HG03575 (cell line): ENCODE results near the gene DCAF5.
"Not testable (repeated sequence)": the region's sequence is repeated elsewhere in the genome, so short reads cannot be mapped to it uniquely, and the experiment has no call there.

Source experiments
- ATAC-seq: cut with Tn5 transposase; IDR thresholded peaks from one replicate; pipeline ENCODE4 v1.9.1; 2021; ENCODE audit not compliant: unreplicated experiment, insufficient number of reproducible peaks, low FRiP score; ENCODE audit errors: extremely low read depth

The DCAF5 gene

GRCh38 chr14:69034612-69035262 is 118.2 kb downstream of the DCAF5 start:
- ATAC-seq = no peak

- ATAC-seq = no peak
Observed at GRCh38 chr14:69027242-69027913, 125.5 kb downstream of the DCAF5 start.

GRCh38 chr14:69023035-69023434 is 129.9 kb downstream of the DCAF5 start:
- no peak for ATAC-seq

DNA sequence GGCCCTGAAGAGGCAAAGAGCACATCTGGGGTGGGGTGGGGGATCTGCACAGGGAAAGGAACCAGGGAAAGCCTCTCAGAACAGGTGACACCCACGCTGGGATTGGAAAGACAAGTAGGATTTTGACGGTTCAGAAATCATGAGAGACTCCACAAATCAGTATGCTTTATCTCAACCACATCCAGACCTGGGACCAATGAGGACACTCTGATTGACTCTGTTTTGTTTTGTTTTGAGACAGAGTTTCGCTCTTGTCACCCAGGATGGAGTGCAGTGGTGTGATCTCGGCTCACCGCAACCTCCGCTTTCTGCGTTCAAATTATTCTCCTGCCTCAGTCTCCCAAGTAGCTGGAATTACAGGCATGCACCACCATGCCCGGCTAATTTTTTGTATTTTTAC is 130.8 kb downstream of the DCAF5 start:
- not testable (repeated sequence) for ATAC-seq

DNA sequence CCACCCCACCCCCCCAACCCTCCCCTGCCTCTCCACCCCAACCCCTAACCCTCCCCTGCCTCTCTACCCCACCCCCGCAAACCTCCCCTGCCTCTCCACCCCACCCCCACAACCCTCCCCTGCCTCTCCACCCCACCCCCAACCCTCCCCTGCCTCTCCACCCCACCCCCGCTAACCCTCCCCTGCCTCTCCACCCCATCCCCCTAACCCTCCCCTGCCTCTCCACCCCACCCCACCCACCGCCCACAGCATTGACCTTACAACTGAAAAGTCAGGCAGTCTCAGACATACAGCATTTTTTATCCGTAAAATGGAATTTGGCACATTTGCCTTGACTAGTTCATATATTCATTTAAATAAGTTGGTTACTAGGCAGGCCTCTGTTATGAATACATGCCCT is 135.2 kb downstream of the DCAF5 start:
- no peak for ATAC-seq

GRCh38 chr14:69014829-69015259 is 138.1 kb downstream of the DCAF5 start:
- ATAC-seq = no peak

DNA sequence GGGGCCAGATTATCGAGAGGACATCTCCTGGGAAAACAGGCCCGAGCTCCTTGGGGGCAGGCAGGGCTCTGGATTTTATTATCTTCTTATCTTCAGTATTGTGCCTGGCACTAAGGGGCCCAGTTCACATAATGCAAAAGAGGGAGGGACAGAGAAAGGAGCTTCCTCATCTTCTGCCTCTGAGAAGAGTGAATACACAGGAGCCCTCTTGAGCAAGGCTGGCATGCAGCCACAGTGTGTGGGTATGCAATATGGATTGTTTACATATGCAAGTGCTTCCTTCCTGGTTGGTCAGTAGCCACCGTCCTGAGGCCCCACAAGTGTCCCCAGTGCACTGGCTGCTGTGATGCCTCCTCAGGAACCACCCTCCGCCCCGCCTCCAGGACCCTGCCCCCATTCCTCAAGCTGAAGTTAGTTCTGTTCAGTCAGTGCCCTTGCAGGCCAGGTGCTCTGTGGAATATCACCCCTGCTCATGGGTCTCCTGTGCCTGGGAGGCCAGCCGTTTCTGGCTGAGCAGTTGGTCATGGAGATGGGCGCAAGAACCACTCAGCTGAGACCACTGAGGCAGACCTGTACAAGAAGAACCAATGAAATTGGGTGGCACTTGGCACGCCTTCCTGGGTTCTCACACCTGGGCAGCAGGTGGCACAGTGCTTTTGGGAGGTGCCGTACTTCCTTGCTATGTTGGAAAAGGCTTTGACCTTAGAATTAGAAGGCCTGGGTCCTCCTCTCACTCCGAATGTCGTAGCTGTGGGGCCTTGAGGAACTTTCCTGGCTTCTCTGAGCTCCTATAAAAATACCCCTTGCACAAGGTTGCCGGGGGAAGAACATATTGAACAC is 138.8 kb downstream of the DCAF5 start:
- ATAC-seq = no peak

- no peak for ATAC-seq
Observed at GRCh38 chr14:69012256-69012953, 140.5 kb downstream of the DCAF5 start.

DNA sequence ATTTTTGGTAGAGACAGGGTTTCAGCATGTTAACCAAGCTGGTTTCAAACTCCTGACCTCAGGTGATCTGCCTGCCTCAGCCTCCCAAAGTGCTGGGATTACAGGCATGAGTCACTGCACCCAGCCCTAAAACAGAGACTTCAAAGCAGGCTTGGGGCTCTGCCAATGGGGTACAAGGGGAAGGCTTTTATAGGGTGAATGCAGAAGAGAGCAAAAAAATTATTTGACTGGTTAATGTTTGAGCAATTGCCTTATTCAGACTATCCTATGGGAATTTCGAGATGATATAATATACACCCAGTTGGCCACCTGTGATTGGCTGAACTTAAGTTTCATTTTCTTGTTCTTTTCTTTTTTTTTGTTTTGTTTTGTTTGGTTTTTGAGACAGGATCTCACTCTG is 142.3 kb downstream of the DCAF5 start:
- no peak for ATAC-seq

- no peak for ATAC-seq
Observed at GRCh38 chr14:69008421-69008884, 144.5 kb downstream of the DCAF5 start.

DNA sequence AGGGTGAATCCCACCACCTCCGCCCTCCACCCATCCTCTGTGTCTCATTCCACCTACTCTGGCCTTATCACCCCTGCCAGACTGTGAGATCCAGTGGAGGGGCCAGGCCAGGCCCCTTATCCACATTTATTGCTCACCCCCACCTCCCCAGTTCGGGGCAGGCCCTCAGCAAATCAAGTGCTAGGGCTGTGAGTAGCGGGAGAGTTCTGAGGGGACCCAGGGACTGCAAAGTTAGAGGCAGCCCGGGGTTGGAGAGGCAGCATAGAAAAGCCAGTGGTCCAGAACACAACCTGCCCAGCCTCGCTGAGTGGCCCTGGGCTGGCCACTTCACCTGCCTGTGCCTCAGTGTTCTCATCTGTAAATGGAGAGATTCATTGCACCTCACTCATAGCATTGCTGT is 146.6 kb downstream of the DCAF5 start:
- no peak for ATAC-seq

GRCh38 chr14:69005432-69006148 is 147.3 kb downstream of the DCAF5 start:
- no peak for ATAC-seq

GRCh38 chr14:69004731-69005431 is 148.0 kb downstream of the DCAF5 start:
- no peak for ATAC-seq

GRCh38 chr14:69003626-69004025 is 149.3 kb downstream of the DCAF5 start:
- ATAC-seq = no peak

DNA sequence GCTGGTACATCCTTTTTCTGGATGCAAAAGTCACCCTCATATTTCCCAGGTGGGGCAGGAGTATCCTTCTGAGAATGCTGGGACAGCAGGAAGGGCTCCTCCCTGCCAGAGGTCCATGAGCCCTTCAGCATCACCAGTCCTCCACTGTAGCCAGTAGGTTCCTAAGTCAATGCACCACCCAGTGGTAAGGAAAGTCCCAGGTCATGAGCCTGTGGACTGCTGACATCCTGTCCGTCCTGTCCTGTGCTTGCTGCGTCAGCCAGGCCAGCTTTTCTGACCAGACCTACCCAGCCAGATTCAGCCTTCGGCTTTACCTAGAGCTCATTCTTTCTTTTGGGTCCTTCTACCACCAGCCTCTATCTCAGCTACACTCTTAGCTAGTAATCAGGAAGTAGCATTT is 150.8 kb downstream of the DCAF5 start:
- ATAC-seq = no peak

DNA sequence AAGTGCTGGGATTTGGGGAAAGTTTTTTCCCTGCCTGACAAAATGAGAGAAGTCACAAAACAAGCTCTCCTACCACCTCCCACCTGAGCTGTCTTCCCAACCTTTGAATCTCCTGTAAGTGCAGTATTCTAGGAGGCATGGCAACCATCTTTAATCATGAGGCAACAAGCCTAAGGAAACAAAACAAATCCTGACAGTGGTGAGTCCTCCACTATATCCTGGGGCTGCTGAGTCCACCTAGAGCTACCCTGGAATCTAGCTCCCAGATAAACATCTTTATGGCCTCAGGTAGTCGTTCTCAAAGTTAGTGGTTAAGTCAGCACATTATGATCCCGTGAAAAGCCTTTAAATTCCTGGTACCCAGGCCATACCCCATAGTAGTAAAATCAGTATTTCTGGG is 151.5 kb downstream of the DCAF5 start:
- no peak for ATAC-seq
